C1 segment of cervical spinal cord (tissue), 14 donors: ENCODE results near the gene HSPA1A.
"Not testable (repeated sequence)": the region's sequence is repeated elsewhere in the genome, so short reads cannot be mapped to it uniquely, and the experiment has no call there.

Experiments used
- DNase-seq, 14 donors: peaks; one replicate each; lab custom pipeline; 2025; lab: John Stamatoyannopoulos, UW

Gene HSPA1A

DNA sequence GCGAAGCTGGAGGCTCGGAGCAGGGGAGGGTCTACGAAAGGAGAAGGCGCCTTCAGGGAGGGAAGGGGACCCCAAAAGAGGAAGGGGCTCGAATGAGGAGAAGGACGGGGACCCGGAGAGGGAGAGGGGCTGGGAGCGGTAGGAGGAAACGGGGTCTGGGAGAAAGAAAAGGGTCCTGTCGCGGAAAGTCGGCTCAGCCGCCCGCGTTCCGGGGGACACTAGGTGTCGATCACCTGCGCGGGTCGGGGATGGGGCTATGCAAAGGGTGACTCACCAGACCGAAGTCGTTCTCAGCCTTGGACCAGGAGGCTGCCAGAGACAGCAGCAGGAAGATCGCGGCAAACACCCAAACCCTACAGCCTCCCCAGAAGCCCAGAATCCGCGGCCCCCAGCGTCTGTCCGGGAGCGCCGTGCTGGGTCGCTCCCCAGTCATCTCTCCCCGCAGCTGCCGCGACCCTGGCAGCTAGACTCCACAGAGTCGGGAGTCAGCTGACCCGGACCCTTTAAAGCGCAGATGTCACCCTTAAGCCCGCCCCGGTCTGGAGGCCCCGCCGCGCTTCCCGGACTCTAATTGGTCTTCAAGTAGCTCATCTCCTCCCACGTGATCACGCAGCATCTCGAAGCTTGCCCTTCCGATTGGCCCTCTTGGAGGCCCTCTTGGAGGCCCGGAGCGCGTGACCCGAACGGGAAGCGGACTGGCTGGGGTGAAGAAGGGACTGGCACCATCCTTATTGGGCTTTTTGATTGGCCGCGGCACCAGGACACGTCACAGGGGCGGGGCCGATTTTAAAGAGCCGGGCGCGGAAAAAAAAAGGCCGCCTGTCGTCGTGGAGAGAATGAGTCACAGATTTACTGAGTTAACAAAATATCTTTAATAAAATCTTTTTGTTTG, 47.2 kb downstream of the HSPA1A start, which contains the start of gene NEU1:
NEU1 (minus strand) TSS at position 478 of the 892 bp plus-strand sequence; CDS start at position 433, 45 bp downstream.
- DNase-seq = peak; percentile 94 to 100 (median 100)

DNA sequence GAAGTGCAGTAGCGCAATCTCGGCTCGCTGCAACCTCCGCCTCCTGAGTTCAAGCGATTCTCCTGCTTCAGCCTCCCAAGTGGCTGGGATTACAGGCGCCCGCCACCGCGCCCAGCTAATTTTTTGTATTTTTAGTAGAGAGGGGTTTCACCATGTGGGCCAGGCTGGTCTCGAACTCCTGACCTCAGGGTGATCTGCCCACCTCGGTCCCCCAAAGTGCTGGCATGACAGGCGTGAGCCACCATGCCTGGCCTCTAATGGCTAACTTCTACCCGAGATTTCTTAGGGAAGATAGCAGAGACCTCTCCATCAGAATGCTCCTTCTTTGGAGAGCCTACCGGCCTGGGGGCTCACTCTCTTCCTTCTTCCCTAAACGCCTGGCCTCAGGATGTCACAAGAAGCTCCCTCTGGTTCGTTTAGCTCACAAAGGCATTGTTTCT, 48.8 kb downstream of the HSPA1A start:
- not testable (repeated sequence) for DNase-seq

- no peak for DNase-seq
Measured at GRCh38 chr6:31864818-31865204, 49.5 kb downstream of the HSPA1A start.

- no peak for DNase-seq
Measured at GRCh38 chr6:31865205-31866118, 50.1 kb downstream of the HSPA1A start.
